ENCODE results near the gene TSPYL4. TPM values are rescaled to one million over a fixed set of nuclear protein-coding genes. Genes with fewer than 3 reads are reported as not detected.

The TSPYL4 gene
- total RNA-seq, 2 experiments from 2014 or later, result 15.1 to 17.3 TPM

GRCh38 chr6:116239856-116240255 lies 14.0 kb downstream of the TSPYL4 start:
- CTCF ChIA-PET, result interaction anchor here (1.3 kb wide), 1 partner anchor 8 kb away, joined by 4 read pairs; no protein-coding TSS in a partner anchor
- no peak overlapping the region for H3K27ac Mint-ChIP-seq

GRCh38 chr6:116239256-116239655 lies 14.6 kb downstream of the TSPYL4 start:
- no peaks in the 10 kb centered on the region for H3K4me1 Mint-ChIP-seq
- no peak overlapping the region for H3K27ac Mint-ChIP-seq
- H3K9me3 Mint-ChIP-seq (ENCODE audit: low read depth), result no peaks in the 10 kb centered on the region
- ATAC-seq, result no peak
- H3K27me3 Mint-ChIP-seq, result no peaks in the 10 kb centered on the region
- DNase-seq, result no peak
- peaks cover 3% of the 10 kb centered on the region for H3K36me3 Mint-ChIP-seq
- CTCF ChIA-PET, result interaction anchor here (1.3 kb wide), 1 partner anchor 8 kb away, joined by 4 read pairs; no protein-coding TSS in a partner anchor
- no peak overlapping the region for H3K4me3 Mint-ChIP-seq

More at GRCh38 chr6:116239856-116240255, 14.0 kb downstream of the TSPYL4 start:
- H3K4me1 Mint-ChIP-seq, result no peaks in the 10 kb centered on the region
- H3K4me3 Mint-ChIP-seq, result no peak overlapping the region
- H3K36me3 Mint-ChIP-seq, result peaks cover 3% of the 10 kb centered on the region
- no peaks in the 10 kb centered on the region for H3K9me3 Mint-ChIP-seq (ENCODE audit: low read depth)
- no peaks in the 10 kb centered on the region for H3K27me3 Mint-ChIP-seq
- ATAC-seq, result no peak
- DNase-seq, result no peak

- Mint-ChIP-seq H3K9me3 (ENCODE audit: low read depth) (no peaks in the 10 kb centered on the region), H3K36me3 (peaks cover 3% of the 10 kb centered on the region), H3K4me1 (no peaks in the 10 kb centered on the region), H3K4me3 (no peak overlapping the region), H3K27me3 (no peaks in the 10 kb centered on the region), H3K27ac (no peak overlapping the region)
- CTCF ChIA-PET, result interaction anchor here (0.7 kb wide), 1 partner anchor 49 kb away, joined by 3 read pairs; no protein-coding TSS in a partner anchor
- DNase-seq, result no peak
- no peak for ATAC-seq
Observed at GRCh38 chr6:116238083-116238482, 15.8 kb downstream of the TSPYL4 start.

GRCh38 chr6:116234689-116235088 lies 19.2 kb downstream of the TSPYL4 start:
- no peaks in the 10 kb centered on the region for H3K9me3 Mint-ChIP-seq (ENCODE audit: low read depth)
- DNase-seq (no peak), ATAC-seq (no peak)
- peaks cover under 1% of the 10 kb centered on the region for H3K36me3 Mint-ChIP-seq
- no peaks in the 10 kb centered on the region for H3K27me3 Mint-ChIP-seq
- H3K4me3 Mint-ChIP-seq, result no peak overlapping the region
- CTCF ChIA-PET, result no interaction called here
- H3K4me1 Mint-ChIP-seq, result no peaks in the 10 kb centered on the region
- H3K27ac Mint-ChIP-seq, result no peak overlapping the region

- H3K4me1 Mint-ChIP-seq, result no peaks in the 10 kb centered on the region
- CTCF ChIA-PET, result interaction anchor here (2.5 kb wide), 1 partner anchor 12 kb away, joined by 15 read pairs; no protein-coding TSS in a partner anchor
- no peaks in the 10 kb centered on the region for H3K36me3 Mint-ChIP-seq
- DNase-seq (no peak), ATAC-seq (no peak)
- H3K4me3 Mint-ChIP-seq, result no peak overlapping the region
- no peak overlapping the region for H3K27ac Mint-ChIP-seq
- no peaks in the 10 kb centered on the region for H3K9me3 Mint-ChIP-seq (ENCODE audit: low read depth)
- H3K27me3 Mint-ChIP-seq, result no peaks in the 10 kb centered on the region
Observed at GRCh38 chr6:116229287-116229913, 24.5 kb downstream of the TSPYL4 start.

GRCh38 chr6:116223355-116223754 lies 30.5 kb downstream of the TSPYL4 start:
- DNase-seq, result no peak
- Mint-ChIP-seq H3K4me1 (no peaks in the 10 kb centered on the region), H3K36me3 (peaks cover 3% of the 10 kb centered on the region), H3K27ac (no peak overlapping the region), H3K27me3 (no peaks in the 10 kb centered on the region), H3K9me3 (ENCODE audit: low read depth) (no peaks in the 10 kb centered on the region), H3K4me3 (no peak overlapping the region)
- no peak for ATAC-seq
- CTCF ChIA-PET, result interaction anchor here (0.7 kb wide), 1 partner anchor 8 kb away, joined by 3 read pairs; no protein-coding TSS in a partner anchor

- Mint-ChIP-seq H3K4me3 (no peak overlapping the region), H3K27ac (no peak overlapping the region), H3K9me3 (ENCODE audit: low read depth) (no peaks in the 10 kb centered on the region), H3K27me3 (no peaks in the 10 kb centered on the region), H3K4me1 (no peaks in the 10 kb centered on the region), H3K36me3 (peaks cover 3% of the 10 kb centered on the region)
- DNase-seq (no peak), ATAC-seq (no peak)
- CTCF ChIA-PET, result no interaction called here
Observed at GRCh38 chr6:116221911-116222310, 32.0 kb downstream of the TSPYL4 start.

GRCh38 chr6:116221067-116221466 lies 32.8 kb downstream of the TSPYL4 start:
- ATAC-seq, result no peak
- CTCF ChIA-PET, result no interaction called here
- no peaks in the 10 kb centered on the region for H3K27me3 Mint-ChIP-seq

GRCh38 chr6:116218866-116219265 lies 35.0 kb downstream of the TSPYL4 start:
- DNase-seq, result no peak
- Mint-ChIP-seq H3K4me1 (no peaks in the 10 kb centered on the region), H3K27me3 (no peaks in the 10 kb centered on the region), H3K27ac (no peak overlapping the region), H3K4me3 (no peak overlapping the region), H3K9me3 (ENCODE audit: low read depth) (no peaks in the 10 kb centered on the region), H3K36me3 (peaks cover 3% of the 10 kb centered on the region)
- ATAC-seq, result no peak
- CTCF ChIA-PET, result interaction anchor here (1.0 to 3.1 kb wide), 7 partner anchors 10 to 342 kb away, joined by 4 to 15 read pairs (median 5); no protein-coding TSS in a partner anchor

More at GRCh38 chr6:116221067-116221466, 32.8 kb downstream of the TSPYL4 start:
- H3K27ac Mint-ChIP-seq, result no peak overlapping the region
- H3K9me3 Mint-ChIP-seq (ENCODE audit: low read depth), result no peaks in the 10 kb centered on the region
- no peak overlapping the region for H3K4me3 Mint-ChIP-seq
- peaks cover 3% of the 10 kb centered on the region for H3K36me3 Mint-ChIP-seq
- DNase-seq, result no peak
- no peaks in the 10 kb centered on the region for H3K4me1 Mint-ChIP-seq

GRCh38 chr6:116218172-116218633 lies 35.7 kb downstream of the TSPYL4 start:
- Mint-ChIP-seq H3K4me3 (no peak overlapping the region), H3K36me3 (no peaks in the 10 kb centered on the region), H3K27me3 (no peaks in the 10 kb centered on the region), H3K4me1 (no peaks in the 10 kb centered on the region), H3K9me3 (ENCODE audit: low read depth) (no peaks in the 10 kb centered on the region), H3K27ac (no peak overlapping the region)
- DNase-seq, result no peak
- ATAC-seq, result no peak
- CTCF ChIA-PET, result interaction anchor here (0.6 to 3.1 kb wide), 15 partner anchors 9 to 345 kb away, joined by 3 to 15 read pairs (median 4); no protein-coding TSS in a partner anchor

GRCh38 chr6:116217069-116217468 lies 36.8 kb downstream of the TSPYL4 start:
- no peak for DNase-seq
- Mint-ChIP-seq H3K36me3 (no peaks in the 10 kb centered on the region), H3K4me1 (no peaks in the 10 kb centered on the region), H3K27me3 (no peaks in the 10 kb centered on the region), H3K9me3 (ENCODE audit: low read depth) (no peaks in the 10 kb centered on the region), H3K27ac (no peak overlapping the region), H3K4me3 (no peak overlapping the region)
- peak; percentile 63 for ATAC-seq
- CTCF ChIA-PET, result interaction anchor here (1.0 to 3.1 kb wide), 5 partner anchors 9 to 344 kb away, joined by 4 to 15 read pairs (median 6); no protein-coding TSS in a partner anchor

- H3K36me3 Mint-ChIP-seq, result no peaks in the 10 kb centered on the region
- no peak overlapping the region for H3K4me3 Mint-ChIP-seq
- no peaks in the 10 kb centered on the region for H3K27me3 Mint-ChIP-seq
- ATAC-seq (no peak), DNase-seq (no peak)
- no peaks in the 10 kb centered on the region for H3K9me3 Mint-ChIP-seq (ENCODE audit: low read depth)
- H3K4me1 Mint-ChIP-seq, result no peaks in the 10 kb centered on the region
- no peak overlapping the region for H3K27ac Mint-ChIP-seq
- CTCF ChIA-PET, result interaction anchor here (0.7 to 1.5 kb wide), 4 partner anchors 8 to 58 kb away, joined by 3 read pairs; partner anchors contain the start of gene TSPYL4
Observed at GRCh38 chr6:116215414-116215813, 38.5 kb downstream of the TSPYL4 start.

- Mint-ChIP-seq H3K27ac (no peak overlapping the region), H3K27me3 (no peaks in the 10 kb centered on the region), H3K4me3 (no peak overlapping the region), H3K4me1 (no peaks in the 10 kb centered on the region), H3K9me3 (ENCODE audit: low read depth) (no peaks in the 10 kb centered on the region), H3K36me3 (no peaks in the 10 kb centered on the region)
- CTCF ChIA-PET, result interaction anchor here (0.7 to 1.1 kb wide), 3 partner anchors 9 to 39 kb away, joined by 3 read pairs; partner anchors contain the start of gene TSPYL4
- ATAC-seq, result no peak
- DNase-seq, result no peak
Observed at GRCh38 chr6:116214681-116215080, 39.2 kb downstream of the TSPYL4 start.

Data from activated CD8-positive, alpha-beta memory T cell treated with anti-CD3 and anti-CD28 coated beads, Interleukin-2, amount 10 ng/mL, durations not matched to agents 7 days and 5 days (primary cell).